Esophagus (tissue), 2 donors: ENCODE data around the gene PSTPIP2. TPM values are rescaled to one million over a fixed set of nuclear protein-coding genes. Genes with fewer than 3 reads are reported as not detected.
A peak's percentile ranks its signal among the peaks of the same experiment; 100 is the strongest.
"Not testable (repeated sequence)": the region's sequence is repeated elsewhere in the genome, so short reads cannot be mapped to it uniquely, and the experiment has no call there.

Experiments
- H3K27ac ChIP-seq, 2 donors: one replicate each; pipeline ENCODE4 v1.5.1; 2013; ENCODE audit warnings: low read depth in 2 of 2, mild to moderate bottlenecking in 2 of 2, inconsistent platforms in 1 of 2, low read length in 1 of 2, moderate library complexity in 1 of 2
- H3K27me3 ChIP-seq, 2 donors: one replicate each; pipeline ENCODE4 v1.6.1; 2013; ENCODE audit warnings: low read length in 2 of 2, control low read depth in 1 of 2, mild to moderate bottlenecking in 1 of 2; ENCODE audit not compliant: insufficient read depth in 2 of 2, control insufficient read depth in 1 of 2
- H3K36me3 ChIP-seq, 2 donors: one replicate each; pipeline ENCODE4 v1.6.1; 2013; ENCODE audit warnings: low read length in 1 of 2; ENCODE audit not compliant: control insufficient read depth in 2 of 2, insufficient read depth in 2 of 2
- H3K4me1 ChIP-seq, 2 donors: one replicate each; pipeline ENCODE4 v1.6.1; 2013; ENCODE audit warnings: low read length in 1 of 2; ENCODE audit not compliant: control insufficient read depth in 2 of 2, insufficient read depth in 2 of 2
- H3K4me3 ChIP-seq, 2 donors: one replicate each; pipeline ENCODE4 v1.5.1; 2013; ENCODE audit warnings: low read length in 2 of 2, mild to moderate bottlenecking in 2 of 2, low read depth in 1 of 2, moderate library complexity in 1 of 2
- H3K9me3 ChIP-seq, 2 donors: one replicate each; pipeline ENCODE4 v1.6.1; 2013; ENCODE audit warnings: mild to moderate bottlenecking in 2 of 2, low read depth in 1 of 2, low read length in 1 of 2, moderate library complexity in 1 of 2; ENCODE audit not compliant: control insufficient read depth in 2 of 2, insufficient read depth in 1 of 2
- WGBS, 2 donors: extraction: QIAGEN DNeasy Blood & Tissue Kit; methylation state at CpG; one replicate each; pipeline ENCODE4 v1.1.7; 2013; 5-methylcytosine and 5-hydroxymethylcytosine counted together
- polyA plus RNA-seq, 2 donors: library from polyadenylated mRNA; stranded (reverse); fragments of 200-250 nt; gene quantifications; one replicate each; pipeline ENCODE4 v1.2.3, GENCODE V29; 2013
- donor health status: healthy with polysubstance abuse.
- donor health status: Bipolar disorder and iron deficiency.

The PSTPIP2 gene
- polyA plus RNA-seq, 2 donors: 4.2 to 6.4 TPM

- Histone ChIP-seq H3K4me3 (no peak overlapping the region), H3K4me1 (no peaks in the 10 kb centered on the region), H3K36me3 (no peaks in the 10 kb centered on the region), H3K9me3 (no peaks in the 10 kb centered on the region), H3K27me3 (no peaks in the 10 kb centered on the region), H3K27ac (no peak overlapping the region)
- 17 to 20% methylated on average over 1 of the region's 1 CpG for WGBS, 2 donors
Measured at GRCh38 chr18:45976566-45976965, 95.5 kb downstream of the PSTPIP2 start.

- no peaks in the 10 kb centered on the region for H3K27me3 ChIP-seq
- H3K4me1 ChIP-seq: no peaks in the 10 kb centered on the region
- WGBS, 2 donors: 17 to 20% methylated on average over 5 of the region's 5 CpGs
- H3K9me3 ChIP-seq: no peaks in the 10 kb centered on the region
- H3K27ac ChIP-seq: no peak overlapping the region
- no peaks in the 10 kb centered on the region for H3K36me3 ChIP-seq
- no peak overlapping the region for H3K4me3 ChIP-seq
Measured at GRCh38 chr18:45974088-45974536, 97.9 kb downstream of the PSTPIP2 start.

GRCh38 chr18:45967007-45967706 is 104.9 kb downstream of the PSTPIP2 start, which contains the start of gene EPG5:
Gene EPG5, minus strand, starts transcription at chr18:45967329. Its CDS starts 90 bp downstream, at chr18:45967239.
- no peaks in the 10 kb centered on the region for H3K4me1 ChIP-seq
- no peaks in the 10 kb centered on the region for H3K36me3 ChIP-seq
- WGBS, 2 donors: 0 to 1% methylated on average over 46 to 50 of the region's 50 CpGs
- H3K27me3 ChIP-seq: no peaks in the 10 kb centered on the region
- no peaks in the 10 kb centered on the region for H3K9me3 ChIP-seq
- peak within 1 kb of the TSS; percentile 62 to 84 for H3K27ac ChIP-seq
- peak within 1 kb of the TSS; percentile 85 to 86 for H3K4me3 ChIP-seq

GRCh38 chr18:45964913-45965312 is 107.1 kb downstream of the PSTPIP2 start:
- H3K27ac ChIP-seq, H3K4me1 ChIP-seq, H3K27me3 ChIP-seq, H3K9me3 ChIP-seq, H3K36me3 ChIP-seq: not testable (repeated sequence)
- WGBS, 2 donors: 93 to 97% methylated on average over 5 of the region's 5 CpGs
- H3K4me3 ChIP-seq: peak overlapping the region in 1 of 2 donors; percentile 24

- H3K36me3 ChIP-seq: no peaks in the 10 kb centered on the region
- no peaks in the 10 kb centered on the region for H3K9me3 ChIP-seq
- no peak overlapping the region for H3K4me3 ChIP-seq
- H3K4me1 ChIP-seq: no peaks in the 10 kb centered on the region
- H3K27me3 ChIP-seq: no peaks in the 10 kb centered on the region
- 74 to 85% methylated on average over 5 of the region's 5 CpGs for WGBS, 2 donors
- H3K27ac ChIP-seq: no peak overlapping the region
Measured at GRCh38 chr18:45962866-45963265, 109.2 kb downstream of the PSTPIP2 start.

- Histone ChIP-seq H3K27me3 (no peaks in the 10 kb centered on the region), H3K4me3 (no peak overlapping the region), H3K27ac (no peak overlapping the region), H3K4me1 (no peaks in the 10 kb centered on the region), H3K36me3 (no peaks in the 10 kb centered on the region), H3K9me3 (no peaks in the 10 kb centered on the region)
- WGBS, 2 donors: 43 to 69% methylated on average over 2 of the region's 2 CpGs
Measured at GRCh38 chr18:45962461-45962860, 109.6 kb downstream of the PSTPIP2 start.

GRCh38 chr18:45959484-45959883 is 112.6 kb downstream of the PSTPIP2 start:
- H3K36me3 ChIP-seq, H3K4me3 ChIP-seq, H3K27me3 ChIP-seq, H3K9me3 ChIP-seq, H3K4me1 ChIP-seq, H3K27ac ChIP-seq: not testable (repeated sequence)
- WGBS, 2 donors: 95 to 98% methylated on average over 7 of the region's 7 CpGs

- no peaks in the 10 kb centered on the region for H3K4me1 ChIP-seq
- H3K27ac ChIP-seq: no peak overlapping the region
- H3K9me3 ChIP-seq: no peaks in the 10 kb centered on the region
- peaks cover 0 to 13% of the 10 kb centered on the region in 2 donors for H3K36me3 ChIP-seq
- H3K27me3 ChIP-seq: no peaks in the 10 kb centered on the region
- no peak overlapping the region for H3K4me3 ChIP-seq
Measured at GRCh38 chr18:45958730-45959129, 113.3 kb downstream of the PSTPIP2 start.

GRCh38 chr18:45958027-45958426 is 114.0 kb downstream of the PSTPIP2 start:
- H3K9me3 ChIP-seq: no peaks in the 10 kb centered on the region
- H3K27ac ChIP-seq: no peak overlapping the region
- WGBS, 2 donors: 96% methylated on average over 2 of the region's 2 CpGs

GRCh38 chr18:45957100-45957499 is 115.0 kb downstream of the PSTPIP2 start:
- no peak overlapping the region for H3K4me3 ChIP-seq
- H3K36me3 ChIP-seq: peaks cover 6 to 17% of the 10 kb centered on the region in 2 donors
- H3K9me3 ChIP-seq: no peaks in the 10 kb centered on the region
- H3K27ac ChIP-seq: no peak overlapping the region
- H3K27me3 ChIP-seq: no peaks in the 10 kb centered on the region
- no peaks in the 10 kb centered on the region for H3K4me1 ChIP-seq

More at GRCh38 chr18:45958027-45958426, 114.0 kb downstream of the PSTPIP2 start:
- H3K4me3 ChIP-seq: no peak overlapping the region
- no peaks in the 10 kb centered on the region for H3K27me3 ChIP-seq
- no peaks in the 10 kb centered on the region for H3K4me1 ChIP-seq
- peaks cover 0 to 17% of the 10 kb centered on the region in 2 donors for H3K36me3 ChIP-seq
